Dendritic cell treated with granulocyte-macrophage colony-stimulating factor and Interleukin-4, amounts not matched to agents 40 ng/mL and 50 ng/mL, for 4 days (primary cell): ENCODE data around the gene JPH3.

Source experiments
- H3K27ac Mint-ChIP-seq: one replicate; pipeline ENCODE4 v1.8.0; 2022; ENCODE audit warnings: mild to moderate bottlenecking, mixed read lengths
- H3K27me3 Mint-ChIP-seq: one replicate; pipeline ENCODE4 v1.8.0; 2022; ENCODE audit warnings: mild to moderate bottlenecking, mixed read lengths
- H3K36me3 Mint-ChIP-seq: one replicate; pipeline ENCODE4 v1.8.0; 2022; ENCODE audit warnings: low read depth, mixed read lengths
- H3K4me1 Mint-ChIP-seq: one replicate; pipeline ENCODE4 v1.8.0; 2022; ENCODE audit warnings: low read depth, mixed read lengths
- H3K4me3 Mint-ChIP-seq: one replicate; pipeline ENCODE4 v1.8.0; 2022; ENCODE audit warnings: mild to moderate bottlenecking, moderate library complexity, mixed read lengths
- H3K9me3 Mint-ChIP-seq: one replicate; pipeline ENCODE4 v1.8.0; 2022; ENCODE audit warnings: mixed read lengths
- intact Hi-C: fragments of 100-400 bp; cut with micrococcal nuclease; formaldehyde crosslinking; loops from one replicate; pipeline ENCODE4 v1.15.0; 2022

The JPH3 gene

GRCh38 chr16:87735270-87736007 is 133.1 kb downstream of the JPH3 start:
- Mint-ChIP-seq H3K4me1 (no peaks in the 10 kb centered on the region), H3K9me3 (no peaks in the 10 kb centered on the region), H3K4me3 (no peak overlapping the region), H3K36me3 (peaks cover 57% of the 10 kb centered on the region), H3K27me3 (no peaks in the 10 kb centered on the region), H3K27ac (no peak overlapping the region)
- intact Hi-C loops: no loop called here

- intact Hi-C loops: no loop called here
- Mint-ChIP-seq H3K4me3 (no peak overlapping the region), H3K27me3 (no peaks in the 10 kb centered on the region), H3K36me3 (peaks cover 52% of the 10 kb centered on the region), H3K27ac (no peak overlapping the region), H3K4me1 (no peaks in the 10 kb centered on the region), H3K9me3 (no peaks in the 10 kb centered on the region)
These were observed 133.7 kb downstream of the JPH3 start for GRCh38 chr16:87736008-87736382.

- intact Hi-C loops: no loop called here
- Mint-ChIP-seq H3K27me3 (no peaks in the 10 kb centered on the region), H3K9me3 (no peaks in the 10 kb centered on the region), H3K4me3 (no peak overlapping the region), H3K4me1 (no peaks in the 10 kb centered on the region), H3K27ac (no peak overlapping the region), H3K36me3 (peaks cover 21% of the 10 kb centered on the region)
These were observed 137.5 kb downstream of the JPH3 start for GRCh38 chr16:87739801-87740200.

- peaks cover 21% of the 10 kb centered on the region for H3K36me3 Mint-ChIP-seq
- H3K4me3 Mint-ChIP-seq: no peak overlapping the region
These were observed 138.1 kb downstream of the JPH3 start for GRCh38 chr16:87740441-87740840.

GRCh38 chr16:87740909-87741424 is 138.7 kb downstream of the JPH3 start:
- Mint-ChIP-seq H3K4me1 (no peaks in the 10 kb centered on the region), H3K36me3 (peaks cover 23% of the 10 kb centered on the region), H3K9me3 (no peaks in the 10 kb centered on the region), H3K27me3 (no peaks in the 10 kb centered on the region), H3K27ac (no peak overlapping the region), H3K4me3 (no peak overlapping the region)
- intact Hi-C loops: no loop called here

More at GRCh38 chr16:87740441-87740840, 138.1 kb downstream of the JPH3 start:
- H3K4me1 Mint-ChIP-seq: no peaks in the 10 kb centered on the region
- no peaks in the 10 kb centered on the region for H3K27me3 Mint-ChIP-seq
- H3K9me3 Mint-ChIP-seq: no peaks in the 10 kb centered on the region
- intact Hi-C loops: no loop called here
- H3K27ac Mint-ChIP-seq: no peak overlapping the region

- H3K27me3 Mint-ChIP-seq: no peaks in the 10 kb centered on the region
- H3K4me1 Mint-ChIP-seq: no peaks in the 10 kb centered on the region
- no peaks in the 10 kb centered on the region for H3K9me3 Mint-ChIP-seq
- H3K4me3 Mint-ChIP-seq: no peak overlapping the region
- H3K27ac Mint-ChIP-seq: no peak overlapping the region
- H3K36me3 Mint-ChIP-seq: peaks cover 27% of the 10 kb centered on the region
- intact Hi-C loops: no loop called here
These were observed 139.6 kb downstream of the JPH3 start for GRCh38 chr16:87741700-87742415.

GRCh38 chr16:87742781-87743490 is 140.6 kb downstream of the JPH3 start:
- Mint-ChIP-seq H3K27me3 (no peaks in the 10 kb centered on the region), H3K4me3 (no peak overlapping the region), H3K36me3 (peaks cover 38% of the 10 kb centered on the region), H3K27ac (no peak overlapping the region), H3K9me3 (no peaks in the 10 kb centered on the region), H3K4me1 (no peaks in the 10 kb centered on the region)
- intact Hi-C loops: no loop called here

GRCh38 chr16:87744750-87745514 is 142.6 kb downstream of the JPH3 start:
- Mint-ChIP-seq H3K4me1 (no peaks in the 10 kb centered on the region), H3K27me3 (no peaks in the 10 kb centered on the region), H3K36me3 (peaks cover 58% of the 10 kb centered on the region), H3K4me3 (no peak overlapping the region), H3K27ac (no peak overlapping the region), H3K9me3 (no peaks in the 10 kb centered on the region)
- intact Hi-C loops: no loop called here

GRCh38 chr16:87746178-87746577 is 143.9 kb downstream of the JPH3 start:
- Mint-ChIP-seq H3K27me3 (no peaks in the 10 kb centered on the region), H3K4me3 (no peak overlapping the region), H3K4me1 (no peaks in the 10 kb centered on the region), H3K27ac (no peak overlapping the region), H3K36me3 (peaks cover 70% of the 10 kb centered on the region), H3K9me3 (no peaks in the 10 kb centered on the region)
- intact Hi-C loops: no loop called here
